Smooth muscle cell (in vitro differentiated cells): ENCODE results near the gene CLIP2. TPM values are rescaled to one million over a fixed set of nuclear protein-coding genes. Genes with fewer than 3 reads are reported as not detected.

Source experiments
- DNase-seq: peaks from one replicate; lab custom pipeline; 2025; ENCODE audit not compliant: unreplicated experiment; lab: John Stamatoyannopoulos, UW
- H2AFZ ChIP-seq: fragments of 200-600 bp; sonication (generic); 2 replicates; pipeline ENCODE4 v1.6.0; 2016; ENCODE audit warnings: antibody characterized with exemption, low read depth, mild to moderate bottlenecking
- H3F3A ChIP-seq: fragments of 200-600 bp; sonication (generic); 2 replicates; pipeline ENCODE4 v1.6.0; 2017; ENCODE audit warnings: antibody characterized with exemption, low read depth
- H3K27ac ChIP-seq: fragments of 200-600 bp; sonication (generic); 2 replicates; pipeline ENCODE4 v1.5.1; 2016; ENCODE audit warnings: low read depth, mild to moderate bottlenecking
- H3K27me3 ChIP-seq: fragments of 200-600 bp; sonication (generic); 2 replicates; pipeline ENCODE4 v1.6.1; 2016; ENCODE audit warnings: low read depth, mild to moderate bottlenecking
- H3K36me3 ChIP-seq: fragments of 200-600 bp; sonication (generic); 2 replicates; pipeline ENCODE4 v1.5.1; 2016; ENCODE audit warnings: low read depth
- H3K4me1 ChIP-seq: fragments of 200-600 bp; sonication (generic); 2 replicates; pipeline ENCODE4 v1.5.1; 2016; ENCODE audit warnings: low read depth
- H3K4me2 ChIP-seq: fragments of 200-600 bp; sonication (generic); 2 replicates; pipeline ENCODE4 v1.6.0; 2016; ENCODE audit warnings: mild to moderate bottlenecking
- H3K4me3 ChIP-seq: fragments of 200-600 bp; sonication (generic); 2 replicates; pipeline ENCODE4 v1.5.1; 2016; ENCODE audit warnings: mild to moderate bottlenecking
- H3K79me2 ChIP-seq: fragments of 200-600 bp; sonication (generic); 2 replicates; pipeline ENCODE4 v1.6.0; 2016; ENCODE audit warnings: low read depth, mild to moderate bottlenecking
- H3K9ac ChIP-seq: fragments of 200-600 bp; sonication (generic); 2 replicates; pipeline ENCODE4 v1.6.0; 2016; ENCODE audit warnings: low read depth
- H3K9me3 ChIP-seq: fragments of 200-600 bp; sonication (generic); replicated peaks from 2 replicates; pipeline ENCODE4 v1.5.1; 2016; ENCODE audit warnings: low read depth
- H4K20me1 ChIP-seq: fragments of 200-600 bp; sonication (generic); 2 replicates; pipeline ENCODE4 v1.6.0; 2016; ENCODE audit warnings: low read depth
- CTCF ChIP-seq: fragments of 200-600 bp; sonication (generic); IDR thresholded peaks from 2 replicates; pipeline ENCODE4 v1.5.1; 2017; ENCODE audit warnings: borderline replicate concordance, mild to moderate bottlenecking, antibody characterized with exemption; ENCODE audit not compliant: insufficient read depth, poor library complexity, severe bottlenecking
- WGBS: methylation state at CpG from one replicate; pipeline ENCODE4 v1.1.7; 2016; ENCODE audit warnings: low lambda C conversion rate; 5-methylcytosine and 5-hydroxymethylcytosine counted together
- polyA plus RNA-seq: library from polyadenylated mRNA; unstranded; fragments of >200 nt; fragmentation: Nextera tagmentation; extraction: Ambion mirVana; gene quantifications from 2 replicates; pipeline ENCODE4 v1.2.1, GENCODE V29; 2016
- total RNA-seq: library from RNA; depleted of rRNA; stranded (reverse); fragments of >200 nt; gene quantifications from 2 replicates; pipeline ENCODE4 v1.2.3, GENCODE V29; 2014

Gene CLIP2
- total and polyA plus RNA-seq, 2 experiments from 2014 or later = 12.1 to 23.3 TPM

GRCh38 chr7:74441801-74442200, 152.6 kb downstream of the CLIP2 start:
- Histone ChIP-seq H3K9ac (no peak overlapping the region), H3K4me2 (no peak overlapping the region), H3K36me3 (no peaks in the 10 kb centered on the region), H3F3A (no peaks in the 10 kb centered on the region), H3K27ac (no peak overlapping the region), H2AFZ (no peak overlapping the region), H4K20me1 (no peaks in the 10 kb centered on the region), H3K9me3 (no peaks in the 10 kb centered on the region), H3K79me2 (no peaks in the 10 kb centered on the region), H3K27me3 (no peaks in the 10 kb centered on the region), H3K4me1 (no peaks in the 10 kb centered on the region), H3K4me3 (no peak overlapping the region)
- DNase-seq = no peak
- 70% methylated on average over 10 of the region's 10 CpGs for WGBS
- no peak for TF ChIP-seq CTCF

GRCh38 chr7:74443543-74444247, 154.5 kb downstream of the CLIP2 start:
- no peak for TF ChIP-seq CTCF
- WGBS = 84% methylated on average over 21 of the region's 21 CpGs
- H3K27me3 ChIP-seq = no peaks in the 10 kb centered on the region
- no peak overlapping the region for H3K4me2 ChIP-seq
- H3K79me2 ChIP-seq = no peaks in the 10 kb centered on the region
- H3K4me1 ChIP-seq = no peaks in the 10 kb centered on the region
- no peak overlapping the region for H2AFZ ChIP-seq
- DNase-seq = no peak
- no peak overlapping the region for H3K4me3 ChIP-seq
- no peak overlapping the region for H3K27ac ChIP-seq
- H3K9me3 ChIP-seq = no peaks in the 10 kb centered on the region
- no peaks in the 10 kb centered on the region for H4K20me1 ChIP-seq
- H3K36me3 ChIP-seq = no peaks in the 10 kb centered on the region
- H3K9ac ChIP-seq = no peak overlapping the region
- H3F3A ChIP-seq = no peaks in the 10 kb centered on the region

GRCh38 chr7:74449144-74449543, 159.9 kb downstream of the CLIP2 start:
- no peaks in the 10 kb centered on the region for H4K20me1 ChIP-seq
- H2AFZ ChIP-seq = no peak overlapping the region
- H3F3A ChIP-seq = peaks cover 12% of the 10 kb centered on the region
- no peaks in the 10 kb centered on the region for H3K27me3 ChIP-seq
- H3K4me1 ChIP-seq = no peaks in the 10 kb centered on the region
- 85% methylated on average over 4 of the region's 4 CpGs for WGBS
- no peaks in the 10 kb centered on the region for H3K36me3 ChIP-seq
- peaks cover 7% of the 10 kb centered on the region for H3K79me2 ChIP-seq
- no peak overlapping the region for H3K27ac ChIP-seq
- no peak overlapping the region for H3K4me3 ChIP-seq
- H3K9me3 ChIP-seq = no peaks in the 10 kb centered on the region
- no peak for TF ChIP-seq CTCF
- H3K4me2 ChIP-seq = no peak overlapping the region
- DNase-seq = no peak
- H3K9ac ChIP-seq = no peak overlapping the region

DNA sequence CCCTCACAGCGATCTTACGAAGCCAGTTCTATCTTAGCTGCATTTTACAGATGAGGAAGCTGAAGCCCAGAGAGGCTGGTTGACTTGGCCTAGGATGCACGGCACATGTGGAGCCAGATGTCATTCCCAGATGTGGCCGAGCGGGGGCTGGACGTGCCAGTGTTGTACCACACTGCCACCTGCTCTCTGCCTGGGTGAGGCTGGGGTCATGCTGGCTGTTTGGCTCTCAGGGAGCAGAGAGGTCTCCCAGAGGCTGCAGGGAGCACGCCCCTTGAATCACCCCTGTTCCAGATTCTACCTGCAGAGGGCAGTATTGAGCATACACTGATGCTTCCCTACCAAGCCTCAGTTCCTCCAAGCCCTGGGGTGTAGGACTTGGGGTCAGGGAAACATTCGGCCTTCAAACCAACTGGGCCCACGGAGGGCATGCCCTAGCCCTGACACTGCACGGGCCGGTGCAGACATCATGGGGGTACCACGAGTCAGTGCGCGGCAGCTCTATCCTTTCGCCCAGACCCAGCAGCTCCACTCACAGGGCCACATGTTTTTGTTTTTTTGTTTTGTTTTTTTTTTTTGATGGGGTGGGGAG, 160.7 kb downstream of the CLIP2 start:
- WGBS = 65% methylated on average over 15 of the region's 15 CpGs
- H3K27ac ChIP-seq = no peak overlapping the region

More for the DNA sequence above, 160.7 kb downstream of the CLIP2 start:
- no peak overlapping the region for H2AFZ ChIP-seq
- no peak overlapping the region for H3K4me2 ChIP-seq
- peak; percentile 11 for DNase-seq
- no peaks in the 10 kb centered on the region for H3K9me3 ChIP-seq
- H3K9ac ChIP-seq = no peak overlapping the region
- no peaks in the 10 kb centered on the region for H3K27me3 ChIP-seq
- no peaks in the 10 kb centered on the region for H3K36me3 ChIP-seq
- peak; percentile 76 for TF ChIP-seq CTCF
- H3K79me2 ChIP-seq = peaks cover 15% of the 10 kb centered on the region
- H3F3A ChIP-seq = peaks cover 12% of the 10 kb centered on the region
- H3K4me3 ChIP-seq = no peak overlapping the region
- H4K20me1 ChIP-seq = peaks cover 5% of the 10 kb centered on the region
- H3K4me1 ChIP-seq = peaks cover 3% of the 10 kb centered on the region
